HEK293T (cell line): Measurements from ENCODE around the gene ZNF552.

Experiments
- ARNT ChIP-seq: fragments of 450-650 bp; IDR thresholded peaks from 2 replicates; pipeline ENCODE4 v1.6.1; 2017; ENCODE audit warnings: mild to moderate bottlenecking
- BHLHE40 ChIP-seq: fragments of 450-650 bp; IDR thresholded peaks from 2 replicates; pipeline ENCODE4 v1.6.1; 2016; ENCODE audit warnings: mild to moderate bottlenecking, moderate library complexity, borderline replicate concordance
- FOXA1 ChIP-seq: fragments of 450-650 bp; IDR thresholded peaks from 2 replicates; pipeline ENCODE4 v1.6.1; 2016; ENCODE audit warnings: mild to moderate bottlenecking
- FOXK2 ChIP-seq: fragments of 450-650 bp; IDR thresholded peaks from 2 replicates; pipeline ENCODE4 v1.6.1; 2016; ENCODE audit warnings: mild to moderate bottlenecking
- FOXM1 ChIP-seq: fragments of 450-650 bp; IDR thresholded peaks from 2 replicates; pipeline ENCODE4 v1.6.1; 2017; ENCODE audit warnings: mild to moderate bottlenecking, borderline replicate concordance
- L3MBTL2 ChIP-seq: fragments of 450-650 bp; conservative IDR thresholded peaks from 2 replicates; pipeline ENCODE4 v1.6.1; 2016; ENCODE audit warnings: mild to moderate bottlenecking
- SP1 ChIP-seq: fragments of 450-650 bp; IDR thresholded peaks from 2 replicates; pipeline ENCODE4 v1.6.1; 2017
- ZNF384 ChIP-seq: fragments of 450-650 bp; IDR thresholded peaks from 2 replicates; pipeline ENCODE4 v1.6.1; 2016

GRCh38 chr19:57776764-57777296, 37.9 kb downstream of the ZNF552 start:
- TF ChIP-seq FOXK2: no peak
- no peak for TF ChIP-seq L3MBTL2
- no peak for TF ChIP-seq FOXA1
- no peak for TF ChIP-seq BHLHE40
- no peak for TF ChIP-seq ZNF384
- TF ChIP-seq SP1: no peak
- no peak for TF ChIP-seq ARNT
- no peak for TF ChIP-seq FOXM1
